Left cardiac atrium (tissue), 4 donors: ENCODE data around the gene CCDC6. TPM values are rescaled to one million over a fixed set of nuclear protein-coding genes. Genes with fewer than 3 reads are reported as not detected.
"Not testable (repeated sequence)": the region's sequence is repeated elsewhere in the genome, so short reads cannot be mapped to it uniquely, and the experiment has no call there.

ENCODE experiments used
- ATAC-seq, 2 donors: fragments of 200-7000 bp; cut with Tn5 transposase; one replicate each; pipeline ENCODE4 v1.9.1; 2020; ENCODE audit warnings: mild to moderate bottlenecking in 2 of 2, moderate library complexity in 2 of 2
- DNase-seq: peaks from one replicate; pipeline ENCODE4 v3.0.0-alpha.2; 2020
- intact Hi-C, 2 donors: fragments of 100-400 bp; cut with DNase I; formaldehyde crosslinking; loops; one replicate each; pipeline versions ENCODE4 v1.14.1 to v1.15.1; 2022 to 2023
- total RNA-seq, 2 donors: library from RNA; stranded (reverse); fragmentation: NEBNext Ultra II Directional; extraction: Animal tissue kit (Norgen Biotek cat#: 25700); gene quantifications; one replicate each; pipeline ENCODE4 v1.2.1, GENCODE V29; 2021
- donor health status: DM: no; HTN: yes; CAD: no.
- donor health status: DM: no; HTN: yes; CAD: no; lungs with severe emphysema.
- donor health status: DM: yes; HTN: yes; CAD: no.
- donor health status: Dilated cardiomyopathy.

CCDC6 gene
- total RNA-seq, 2 donors from 2014 or later = 21.0 to 24.3 TPM

GRCh38 chr10:59750155-59750945 lies 156.0 kb downstream of the CCDC6 start:
- DNase-seq = peak; percentile 45
- intact Hi-C loops = no loop called here
- ATAC-seq = peak in 1 of 2 donors; percentile 92

GRCh38 chr10:59748834-59749233 lies 157.5 kb downstream of the CCDC6 start:
- no peak for DNase-seq
- intact Hi-C loops = no loop called here
- no peak for ATAC-seq

- intact Hi-C loops = no loop called here
- ATAC-seq (no peak), DNase-seq (no peak)
Measured at GRCh38 chr10:59745163-59745650, 161.1 kb downstream of the CCDC6 start.

GRCh38 chr10:59744762-59745161 lies 161.6 kb downstream of the CCDC6 start:
- DNase-seq, ATAC-seq, intact Hi-C loops: not testable (repeated sequence)

- ATAC-seq, intact Hi-C loops, DNase-seq: not testable (repeated sequence)
Measured at GRCh38 chr10:59744156-59744555, 162.2 kb downstream of the CCDC6 start.

- DNase-seq = no peak
- ATAC-seq = no peak
- intact Hi-C loops = no loop called here
Measured at GRCh38 chr10:59741583-59741982, 164.8 kb downstream of the CCDC6 start.

- no peak for ATAC-seq
- no peak for DNase-seq
- intact Hi-C loops = no loop called here
Measured at GRCh38 chr10:59741048-59741447, 165.3 kb downstream of the CCDC6 start.

Other genes starting within 250 kb of the CCDC6 start
- 1 to 10 TPM in 1 of 2 donors, under 1 TPM in 1; 0.42 to 1.2 TPM for gene SLC16A9, start 196.7 kb downstream of the CCDC6 start, total RNA-seq
- gene MRLN, start 153.1 kb downstream of the CCDC6 start, total RNA-seq = not detected